Uterus (tissue), 4 donors: ENCODE data around the gene PHKG1. TPM values are rescaled to one million over a fixed set of nuclear protein-coding genes. Genes with fewer than 3 reads are reported as not detected.
"Not testable (repeated sequence)": the region's sequence is repeated elsewhere in the genome, so short reads cannot be mapped to it uniquely, and the experiment has no call there.

Source experiments
- DNase-seq, 2 donors: peaks; one replicate each; pipeline ENCODE4 v3.0.0-alpha.2; 2019 to 2020
- H3K27ac ChIP-seq, 2 donors: fragments of 200-600 bp; sonication (generic); 1 replicate in 1 of 2; 2 replicates in 1 of 2; pipeline ENCODE4 v1.5.1; 2016 to 2018
- H3K27me3 ChIP-seq, 2 donors: fragments of 200-600 bp; sonication (generic); one replicate each; pipeline ENCODE4 v1.5.1; 2018 to 2019; ENCODE audit warnings: control low read depth in 1 of 2
- H3K36me3 ChIP-seq, 2 donors: fragments of 200-600 bp; sonication (generic); one replicate each; pipeline ENCODE4 v1.5.1; 2019; ENCODE audit warnings: control low read depth in 1 of 2
- H3K4me1 ChIP-seq, 2 donors: fragments of 200-600 bp; sonication (generic); one replicate each; pipeline ENCODE4 v1.5.1; 2018 to 2019; ENCODE audit warnings: control low read depth in 1 of 2
- H3K4me3 ChIP-seq, 2 donors: fragments of 200-600 bp; sonication (generic); 1 replicate in 1 of 2; 2 replicates in 1 of 2; pipeline ENCODE4 v1.5.1; 2018 to 2019; ENCODE audit warnings: mild to moderate bottlenecking in 1 of 2
- H3K9me3 ChIP-seq, 2 donors: fragments of 200-600 bp; sonication (generic); one replicate each; pipeline ENCODE4 v1.5.1; 2019; ENCODE audit warnings: control low read depth in 1 of 2
- POLR2A ChIP-seq, 2 donors: fragments of 450-650 bp; IDR thresholded peaks; one replicate each; pipeline ENCODE4 v1.6.1; 2016; ENCODE audit warnings: antibody characterized with exemption in 2 of 2, mild to moderate bottlenecking in 1 of 2, moderate library complexity in 1 of 2
- intact Hi-C: fragments of 100-400 bp; cut with DNase I; formaldehyde crosslinking; loops from one replicate; pipeline ENCODE4 v1.15.1; 2023; ENCODE audit warnings: low total_unique reads
- total RNA-seq, 4 donors: library from RNA; depleted of rRNA in 3 of 4; stranded (reverse); fragments of >200 nt in 3 of 4; gene quantifications; one replicate each; pipeline versions ENCODE4 v1.1.0 to v1.2.4, GENCODE V29; 2014 to 2023
- TF ChIP-seq, protein P1 (sequence below), 4 experiments: fragments of 200-600 bp in 2 of 4; fragments of 450-650 bp in 2 of 4; sonication (generic) in 2 of 4; IDR thresholded peaks; one replicate each; pipeline ENCODE4 v1.5.1; 2016 to 2019; ENCODE audit warnings: antibody characterized with exemption in 4 of 4, mild to moderate bottlenecking in 2 of 4, moderate library complexity in 1 of 4
- donor health status: DM: yes; HTN: yes; CAD: no.

PHKG1 gene
- total RNA-seq, 4 donors from 2014 or later: 0.97 to 4.7 TPM; not detected in 2

DNA sequence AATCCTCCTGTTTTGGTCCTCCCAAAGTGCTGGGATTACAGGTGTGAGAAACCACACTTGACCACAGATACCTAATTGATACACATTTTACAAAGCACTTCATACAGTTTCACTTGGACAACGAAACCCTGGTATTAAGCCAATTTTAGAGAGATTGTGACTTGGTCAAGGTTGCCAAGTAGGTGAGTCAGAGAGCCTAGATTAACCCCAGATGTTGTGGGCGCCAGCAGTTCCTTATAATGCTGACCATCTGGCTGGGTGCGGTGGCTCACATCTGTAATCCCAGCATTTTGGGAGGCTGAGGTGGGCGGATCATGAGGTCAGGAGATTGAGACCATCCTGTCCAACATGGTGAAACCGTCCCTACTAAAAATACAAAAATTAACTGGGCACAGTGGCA, 4.9 kb upstream of the PHKG1 start:
- Histone ChIP-seq H3K4me3 (no peak overlapping the region), H3K36me3 (no peaks in the 10 kb centered on the region), H3K27me3 (no peaks in the 10 kb centered on the region), H3K27ac (no peak overlapping the region), H3K9me3 (no peaks in the 10 kb centered on the region), H3K4me1 (peaks cover 0 to 1% of the 10 kb centered on the region in 2 donors)
- peak; percentile 40 to 45 for DNase-seq
- TF ChIP-seq, protein P1, sequence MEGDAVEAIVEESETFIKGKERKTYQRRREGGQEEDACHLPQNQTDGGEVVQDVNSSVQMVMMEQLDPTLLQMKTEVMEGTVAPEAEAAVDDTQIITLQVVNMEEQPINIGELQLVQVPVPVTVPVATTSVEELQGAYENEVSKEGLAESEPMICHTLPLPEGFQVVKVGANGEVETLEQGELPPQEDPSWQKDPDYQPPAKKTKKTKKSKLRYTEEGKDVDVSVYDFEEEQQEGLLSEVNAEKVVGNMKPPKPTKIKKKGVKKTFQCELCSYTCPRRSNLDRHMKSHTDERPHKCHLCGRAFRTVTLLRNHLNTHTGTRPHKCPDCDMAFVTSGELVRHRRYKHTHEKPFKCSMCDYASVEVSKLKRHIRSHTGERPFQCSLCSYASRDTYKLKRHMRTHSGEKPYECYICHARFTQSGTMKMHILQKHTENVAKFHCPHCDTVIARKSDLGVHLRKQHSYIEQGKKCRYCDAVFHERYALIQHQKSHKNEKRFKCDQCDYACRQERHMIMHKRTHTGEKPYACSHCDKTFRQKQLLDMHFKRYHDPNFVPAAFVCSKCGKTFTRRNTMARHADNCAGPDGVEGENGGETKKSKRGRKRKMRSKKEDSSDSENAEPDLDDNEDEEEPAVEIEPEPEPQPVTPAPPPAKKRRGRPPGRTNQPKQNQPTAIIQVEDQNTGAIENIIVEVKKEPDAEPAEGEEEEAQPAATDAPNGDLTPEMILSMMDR (IDR thresholded peaks at IDR 0.05): no peak
- no peak for TF ChIP-seq POLR2A (IDR thresholded peaks at IDR 0.05)
- intact Hi-C loops: no loop called here

DNA sequence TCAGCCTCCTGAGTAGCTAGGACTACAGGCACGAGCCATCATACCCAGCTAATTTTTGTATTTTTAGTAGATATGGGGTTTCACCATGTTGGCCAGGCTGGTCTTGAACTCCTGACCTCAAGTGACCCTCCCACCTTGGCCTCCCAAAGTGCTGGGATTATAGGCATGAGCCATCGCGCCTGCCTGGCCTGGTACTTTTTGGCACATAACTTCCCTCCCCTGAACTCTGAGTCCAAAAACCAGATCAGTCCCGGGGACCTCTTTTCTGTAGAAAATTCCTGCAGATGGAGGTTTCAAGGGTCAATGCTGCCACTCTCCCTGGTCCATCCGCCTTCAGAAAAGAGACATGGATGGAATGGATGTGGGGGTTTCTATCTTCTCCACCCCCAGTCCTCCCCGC, 364 bp downstream of the PHKG1 start:
- intact Hi-C loops, H3K27me3 ChIP-seq, DNase-seq, H3K36me3 ChIP-seq, H3K4me3 ChIP-seq, H3K9me3 ChIP-seq, H3K4me1 ChIP-seq: not testable (repeated sequence)
- H3K27ac ChIP-seq: peak overlapping the region; percentile 63 to 72

- Histone ChIP-seq H3K36me3 (no peaks in the 10 kb centered on the region), H3K27me3 (no peaks in the 10 kb centered on the region), H3K9me3 (no peaks in the 10 kb centered on the region), H3K4me1 (peaks cover 0 to 7% of the 10 kb centered on the region in 2 donors), H3K27ac (peak overlapping the region; percentile 63 to 72), H3K4me3 (no peak overlapping the region)
- no peak for DNase-seq
- intact Hi-C loops: no loop called here
- TF ChIP-seq, protein P1 (IDR thresholded peaks at IDR 0.05): no peak
- TF ChIP-seq POLR2A (IDR thresholded peaks at IDR 0.05): no peak
Measured at GRCh38 chr7:56091591-56091990, 1.2 kb downstream of the PHKG1 start.

GRCh38 chr7:56087445-56087844, 5.3 kb downstream of the PHKG1 start:
- no peak overlapping the region for H3K27ac ChIP-seq
- H3K4me1 ChIP-seq: peaks cover 0 to 3% of the 10 kb centered on the region in 2 donors
- no peaks in the 10 kb centered on the region for H3K27me3 ChIP-seq
- TF ChIP-seq, protein P1 (IDR thresholded peaks at IDR 0.05): no peak
- TF ChIP-seq POLR2A (IDR thresholded peaks at IDR 0.05): no peak
- intact Hi-C loops: no loop called here
- no peak for DNase-seq
- no peak overlapping the region for H3K4me3 ChIP-seq
- H3K36me3 ChIP-seq: no peaks in the 10 kb centered on the region
- no peaks in the 10 kb centered on the region for H3K9me3 ChIP-seq

DNA sequence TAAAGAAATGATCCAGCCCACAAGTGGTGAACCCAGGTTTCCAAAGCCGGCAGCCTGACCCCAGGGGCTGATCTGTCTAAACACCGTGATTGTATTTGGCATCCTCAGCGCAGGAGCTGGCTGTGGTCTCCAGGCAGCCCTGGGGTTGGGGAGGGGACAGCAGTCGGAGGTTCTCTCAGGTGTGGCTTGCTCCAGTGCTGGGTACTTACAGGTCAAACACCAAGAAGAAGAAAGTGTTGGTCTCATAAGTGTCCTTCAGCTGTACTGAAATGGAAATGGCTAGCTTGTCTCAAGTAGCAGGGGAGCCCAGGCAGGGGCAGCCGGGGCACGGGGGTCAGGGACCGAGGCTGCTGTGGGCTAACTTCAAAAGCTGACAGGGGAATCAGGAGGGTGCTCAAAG, 6.0 kb downstream of the PHKG1 start:
- TF ChIP-seq POLR2A (IDR thresholded peaks at IDR 0.05): no peak
- TF ChIP-seq, protein P1 (IDR thresholded peaks at IDR 0.05): no peak
- H3K9me3 ChIP-seq: no peaks in the 10 kb centered on the region
- no peak overlapping the region for H3K27ac ChIP-seq
- H3K4me3 ChIP-seq: no peak overlapping the region
- H3K36me3 ChIP-seq: no peaks in the 10 kb centered on the region
- no peaks in the 10 kb centered on the region for H3K27me3 ChIP-seq
- DNase-seq: no peak
- intact Hi-C loops: no loop called here
- H3K4me1 ChIP-seq: no peaks in the 10 kb centered on the region

GRCh38 chr7:56083150-56083785, 9.5 kb downstream of the PHKG1 start:
- Histone ChIP-seq H3K27ac (no peak overlapping the region), H3K36me3 (no peaks in the 10 kb centered on the region), H3K4me1 (peaks cover 0 to 5% of the 10 kb centered on the region in 2 donors)

More at GRCh38 chr7:56083150-56083785, 9.5 kb downstream of the PHKG1 start:
- intact Hi-C loops: no loop called here
- Histone ChIP-seq H3K27me3 (no peaks in the 10 kb centered on the region), H3K4me3 (no peak overlapping the region), H3K9me3 (no peaks in the 10 kb centered on the region)
- TF ChIP-seq POLR2A (IDR thresholded peaks at IDR 0.05): no peak
- TF ChIP-seq, protein P1 (IDR thresholded peaks at IDR 0.05): no peak
- DNase-seq: no peak
